Astrocyte of the cerebellum (primary cell): ENCODE measurements around the gene PTPRC.

Source experiments
- DNase-seq: peaks from one replicate; pipeline ENCODE4 v3.0.0-alpha.2; 2011; ENCODE audit warnings: low read depth
- H3K4me3 ChIP-seq: 2 replicates; pipeline ENCODE4 v1.5.1; 2011; ENCODE audit warnings: mild to moderate bottlenecking, low read depth, low read length, moderate library complexity
- in situ Hi-C: cut with HindIII; loops from 2 replicates; pipeline ENCODE4 v1.10.0; 2017; ENCODE audit warnings: low sequenced_read_pairs
- TF ChIP-seq, protein P1 (sequence below): IDR thresholded peaks from 2 replicates; pipeline ENCODE4 v1.5.1; 2012; ENCODE audit warnings: low read length, low read depth, moderate library complexity, mild to moderate bottlenecking; ENCODE audit errors: missing control alignments

The PTPRC gene

DNA sequence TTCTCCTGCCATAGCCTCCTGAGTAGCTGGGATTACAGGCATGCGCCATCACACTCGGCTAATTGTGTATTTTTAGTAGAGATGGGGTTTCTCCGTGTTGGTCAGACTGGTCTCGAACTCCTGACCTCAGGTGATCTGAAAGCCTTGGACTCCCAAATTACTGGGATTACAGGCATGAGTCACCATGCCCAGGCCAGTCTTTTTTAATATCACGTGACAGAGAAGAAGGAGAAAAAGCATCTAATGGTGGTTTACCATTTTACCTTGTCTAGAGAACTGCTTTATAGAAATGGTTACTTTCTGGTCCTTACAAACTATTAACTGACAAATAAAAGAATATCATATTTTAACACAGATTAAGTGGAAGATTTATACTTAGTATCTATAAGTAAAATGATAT lies 168.0 kb downstream of the PTPRC start:
- TF ChIP-seq, protein P1, sequence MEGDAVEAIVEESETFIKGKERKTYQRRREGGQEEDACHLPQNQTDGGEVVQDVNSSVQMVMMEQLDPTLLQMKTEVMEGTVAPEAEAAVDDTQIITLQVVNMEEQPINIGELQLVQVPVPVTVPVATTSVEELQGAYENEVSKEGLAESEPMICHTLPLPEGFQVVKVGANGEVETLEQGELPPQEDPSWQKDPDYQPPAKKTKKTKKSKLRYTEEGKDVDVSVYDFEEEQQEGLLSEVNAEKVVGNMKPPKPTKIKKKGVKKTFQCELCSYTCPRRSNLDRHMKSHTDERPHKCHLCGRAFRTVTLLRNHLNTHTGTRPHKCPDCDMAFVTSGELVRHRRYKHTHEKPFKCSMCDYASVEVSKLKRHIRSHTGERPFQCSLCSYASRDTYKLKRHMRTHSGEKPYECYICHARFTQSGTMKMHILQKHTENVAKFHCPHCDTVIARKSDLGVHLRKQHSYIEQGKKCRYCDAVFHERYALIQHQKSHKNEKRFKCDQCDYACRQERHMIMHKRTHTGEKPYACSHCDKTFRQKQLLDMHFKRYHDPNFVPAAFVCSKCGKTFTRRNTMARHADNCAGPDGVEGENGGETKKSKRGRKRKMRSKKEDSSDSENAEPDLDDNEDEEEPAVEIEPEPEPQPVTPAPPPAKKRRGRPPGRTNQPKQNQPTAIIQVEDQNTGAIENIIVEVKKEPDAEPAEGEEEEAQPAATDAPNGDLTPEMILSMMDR = no peak
- H3K4me3 ChIP-seq = no peak overlapping the region
- no peak for DNase-seq
- in situ Hi-C loops = no loop called here
